Tongue (tissue), 2 donors: ENCODE results near the gene PFDN1. TPM values are rescaled to one million over a fixed set of nuclear protein-coding genes. Genes with fewer than 3 reads are reported as not detected.
A peak's percentile ranks its signal among the peaks of the same experiment; 100 is the strongest.

ENCODE experiments used
- DNase-seq: peaks from one replicate; pipeline ENCODE4 v3.0.0-alpha.2; 2015
- total RNA-seq: library from RNA; depleted of rRNA; stranded (reverse); fragments of >200 nt; gene quantifications from one replicate; pipeline ENCODE4 v1.2.3, GENCODE V29; 2014

Gene PFDN1
- total RNA-seq, 1 donor from 2014 or later, result 64.2 TPM

DNA sequence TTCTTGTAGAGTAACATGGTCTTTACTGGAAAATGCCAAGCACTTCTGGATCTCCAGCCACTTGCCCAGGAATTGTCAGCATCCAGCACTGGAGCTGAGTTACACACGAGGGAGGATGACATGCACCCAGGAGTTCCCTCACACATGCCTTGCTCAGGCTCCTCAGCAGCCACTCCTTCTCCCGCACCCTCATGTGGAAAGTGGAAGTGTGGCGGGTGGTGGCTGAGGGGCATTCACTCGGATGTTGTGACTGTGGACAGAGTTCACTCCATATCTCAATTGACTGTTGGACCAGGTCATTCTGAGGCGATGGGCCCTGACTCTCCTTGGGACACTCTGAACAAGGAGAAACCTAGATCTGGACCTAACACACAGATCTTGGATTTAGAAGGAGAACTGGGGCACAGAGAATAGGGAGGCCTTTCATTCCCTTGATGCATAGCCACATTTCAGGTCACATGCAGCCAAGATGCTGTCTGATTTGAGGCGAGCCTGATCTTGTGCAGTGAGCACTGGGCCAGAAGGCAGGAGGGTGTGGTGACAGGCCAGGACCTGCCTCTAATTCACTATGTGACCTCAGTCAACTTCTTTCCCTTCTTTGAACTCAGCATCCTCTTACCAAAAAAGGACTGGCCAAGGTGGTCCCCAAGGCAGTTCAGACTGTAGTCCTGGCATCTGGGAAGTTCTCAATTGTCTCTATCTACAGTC is 65.9 kb downstream of the PFDN1 start:
- no peak for DNase-seq

DNA sequence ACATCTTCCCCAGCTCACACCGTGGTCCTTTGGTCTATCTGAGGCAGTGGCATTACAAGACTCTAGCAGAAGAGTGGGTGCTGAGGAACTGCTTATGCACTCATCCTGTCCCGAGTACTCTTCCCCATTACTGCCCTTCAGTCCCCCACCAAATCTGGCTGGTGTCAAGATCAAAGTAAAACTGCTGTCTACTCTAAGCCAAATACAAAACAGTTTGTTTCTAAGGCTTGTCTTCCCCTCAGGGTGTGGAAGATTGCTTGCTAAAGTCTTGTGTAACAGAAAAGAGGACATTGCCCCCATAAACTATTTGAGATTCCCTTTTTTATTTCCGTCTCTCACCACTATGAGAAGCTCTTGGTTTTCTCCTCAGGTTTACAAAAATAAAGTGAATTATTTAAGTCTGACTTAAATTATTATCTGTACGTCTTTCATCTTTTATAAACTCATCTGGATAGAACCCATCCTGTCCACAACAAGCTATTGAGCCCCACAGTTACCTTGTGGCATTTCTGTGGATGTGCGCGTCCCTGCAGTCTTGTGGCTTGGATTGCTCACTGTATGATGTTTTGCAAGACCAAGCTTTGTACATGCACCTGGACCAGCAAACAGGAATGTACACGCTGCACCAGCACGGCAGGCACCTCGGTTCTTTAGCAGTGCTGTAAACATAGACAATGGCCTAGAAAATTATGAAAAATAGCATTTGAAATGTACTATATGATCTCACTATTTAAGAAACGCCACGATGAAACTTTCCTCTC is 66.9 kb downstream of the PFDN1 start:
- DNase-seq, result no peak

DNA sequence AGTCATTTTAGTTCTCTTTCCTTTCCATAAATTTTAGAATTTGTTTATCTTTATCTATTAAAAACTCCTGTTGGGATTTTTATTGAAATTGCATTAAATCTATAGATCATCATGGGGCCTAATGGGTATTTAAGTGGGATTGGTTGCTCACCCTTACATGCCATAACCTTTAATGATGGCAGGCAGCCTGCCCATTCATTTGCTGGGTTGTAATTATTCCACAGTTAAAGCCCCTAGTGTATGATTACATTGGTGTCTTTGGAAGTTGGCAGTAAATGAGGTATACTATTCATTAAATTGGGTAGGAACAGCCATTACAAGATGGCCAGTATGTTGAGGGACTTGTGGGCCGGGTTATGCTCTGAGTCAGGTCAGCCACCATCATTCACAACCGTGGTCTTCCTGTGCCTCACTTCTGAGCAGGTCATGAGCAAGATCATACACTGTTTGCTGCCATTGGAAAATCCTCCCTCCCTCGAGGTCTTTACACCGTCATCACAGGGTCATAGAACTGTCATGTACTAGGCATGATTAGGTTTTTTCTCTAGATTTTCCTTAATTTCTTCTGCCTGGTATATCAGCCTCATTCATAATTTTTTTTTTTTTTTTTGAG is 68.4 kb downstream of the PFDN1 start:
- no peak for DNase-seq

DNA sequence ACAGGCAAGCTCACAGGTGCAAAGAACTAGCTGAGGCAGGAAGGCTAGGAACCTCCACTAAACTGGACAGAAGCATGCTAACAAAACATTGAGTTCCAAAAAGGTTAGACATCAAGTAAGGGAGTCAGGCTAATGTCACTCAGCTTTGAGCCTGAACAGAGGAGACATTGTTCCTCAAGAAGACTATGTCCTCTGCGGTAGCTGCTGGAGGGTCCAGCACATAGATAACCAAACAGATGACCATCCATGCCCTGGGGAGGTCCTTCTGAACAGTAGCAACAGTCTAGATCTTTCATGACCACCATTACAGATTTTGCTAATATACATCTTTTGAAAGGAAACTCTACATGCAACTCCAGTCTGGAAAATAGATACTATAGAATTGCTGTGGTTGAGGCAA is 70.2 kb downstream of the PFDN1 start:
- DNase-seq, result no peak

DNA sequence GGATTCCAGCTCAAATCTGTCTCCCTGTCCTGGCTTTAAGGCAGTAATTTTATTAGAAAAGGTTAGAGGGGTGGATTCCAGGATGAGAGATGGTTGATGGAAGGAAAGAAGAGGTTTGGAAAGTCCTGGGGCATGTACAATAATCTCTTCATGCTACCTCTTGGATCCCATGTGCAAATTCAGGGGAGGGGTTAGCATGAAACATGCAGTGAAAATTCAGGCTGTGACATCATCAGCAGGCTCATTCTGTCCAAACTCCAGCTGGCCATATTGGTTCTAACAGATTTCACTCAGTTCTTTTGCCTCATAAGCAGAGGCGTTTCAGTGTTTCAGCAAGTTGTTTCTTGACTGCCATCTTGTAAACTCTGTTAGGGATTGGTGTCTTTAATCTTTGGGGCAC is 72.5 kb downstream of the PFDN1 start:
- DNase-seq, result no peak

DNA sequence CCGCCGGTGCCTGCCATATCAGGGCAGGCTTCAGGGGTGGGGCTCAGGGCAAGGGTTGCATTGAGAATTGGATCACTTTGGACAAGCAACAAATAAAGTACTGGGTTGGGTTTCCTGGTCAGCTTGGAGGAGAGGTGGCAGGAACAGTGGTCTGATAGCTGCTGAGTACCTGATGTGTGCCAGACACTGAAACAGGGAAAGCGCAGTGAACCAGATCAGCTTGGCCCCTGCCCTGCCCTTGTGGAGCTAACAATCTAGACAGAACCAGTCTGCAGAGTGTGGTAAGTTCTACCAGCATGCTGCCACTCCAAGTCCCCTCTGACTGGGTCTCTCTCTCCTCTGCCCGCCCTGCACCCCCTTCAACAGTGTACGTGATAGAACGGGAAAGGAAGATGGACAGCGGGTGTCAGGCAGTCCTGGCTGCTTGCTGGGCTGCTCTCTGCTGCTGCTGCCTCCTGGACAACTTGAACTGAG is 74.5 kb downstream of the PFDN1 start:
- no peak for DNase-seq

DNA sequence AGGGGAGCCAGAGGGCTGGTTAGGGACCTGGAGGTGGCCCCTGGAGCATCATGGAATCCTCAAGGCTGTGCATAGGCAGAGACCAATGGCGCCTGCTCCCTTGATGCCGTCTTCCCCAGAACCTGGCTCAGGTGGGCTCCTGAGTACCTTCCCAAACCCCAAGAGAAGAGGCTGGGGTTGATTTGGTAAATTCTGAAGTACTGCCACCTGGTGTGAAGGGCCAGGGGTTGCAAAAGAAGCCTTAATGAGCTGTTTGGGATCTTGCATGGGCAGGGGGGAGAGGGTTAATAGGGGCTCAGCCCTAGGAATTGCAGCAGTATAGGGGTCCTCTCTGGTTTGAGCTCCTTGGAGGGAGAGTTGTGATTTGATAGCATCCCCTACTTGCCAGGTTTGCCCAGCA is 75.9 kb downstream of the PFDN1 start:
- DNase-seq, result no peak

DNA sequence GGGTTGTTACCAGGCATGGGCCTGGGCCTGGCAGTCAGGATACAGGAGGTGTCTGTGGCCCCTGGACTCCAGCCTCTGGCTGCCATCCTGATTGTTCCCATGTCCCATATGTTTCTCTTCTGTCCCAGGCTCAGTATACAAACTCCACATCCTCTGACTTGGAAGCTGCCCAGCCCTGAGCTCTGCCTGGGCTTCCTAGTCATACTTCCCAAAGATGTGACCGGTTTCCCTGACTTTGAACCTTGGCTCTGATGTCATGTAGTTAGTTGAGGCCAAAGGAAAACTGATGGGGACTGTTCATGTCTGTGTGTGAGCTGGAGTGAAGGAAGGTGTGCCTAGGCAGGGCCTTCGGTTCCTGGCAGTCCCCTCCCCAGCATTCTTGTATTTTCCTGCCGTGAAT is 77.5 kb downstream of the PFDN1 start:
- DNase-seq, result no peak

DNA sequence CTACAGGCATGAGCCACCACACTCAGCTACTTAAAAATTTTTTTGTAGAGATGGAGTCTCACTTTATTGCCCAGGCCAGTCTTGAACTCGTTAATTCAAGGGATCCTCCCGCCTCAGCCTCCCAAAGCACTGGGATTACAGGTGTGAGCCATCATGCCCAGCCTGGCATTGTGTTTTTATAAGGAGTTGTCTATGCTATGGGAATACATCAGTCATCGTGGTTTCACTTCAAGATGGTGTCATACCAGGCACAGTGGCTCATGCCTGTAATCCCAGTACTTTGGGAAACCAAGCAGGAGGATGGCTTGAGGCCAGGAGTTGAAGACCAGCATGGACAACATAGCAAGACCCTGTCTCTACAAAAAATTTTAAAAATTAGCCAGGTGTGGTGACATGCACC is 78.2 kb downstream of the PFDN1 start:
- no peak for DNase-seq

DNA sequence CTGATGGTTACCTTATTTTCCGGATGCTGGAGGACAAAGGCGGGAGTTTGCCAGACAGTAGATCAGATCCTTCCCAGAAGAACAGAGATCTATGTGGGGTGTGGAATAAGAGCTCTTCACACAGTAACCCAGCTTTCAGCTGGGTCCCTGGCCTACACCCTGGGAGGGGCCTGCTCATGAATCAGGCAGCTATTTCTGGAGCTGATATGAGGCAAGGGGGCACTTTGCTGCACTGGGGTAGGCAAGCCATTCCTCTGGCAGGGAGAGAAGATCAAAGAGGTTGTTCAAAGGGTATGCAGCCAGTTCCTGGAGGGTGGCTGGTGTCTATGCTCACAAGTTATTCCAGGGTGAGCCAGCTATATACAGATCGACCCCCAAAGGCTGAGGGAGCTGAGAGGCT is 79.3 kb downstream of the PFDN1 start:
- peak; percentile 51 for DNase-seq

DNA sequence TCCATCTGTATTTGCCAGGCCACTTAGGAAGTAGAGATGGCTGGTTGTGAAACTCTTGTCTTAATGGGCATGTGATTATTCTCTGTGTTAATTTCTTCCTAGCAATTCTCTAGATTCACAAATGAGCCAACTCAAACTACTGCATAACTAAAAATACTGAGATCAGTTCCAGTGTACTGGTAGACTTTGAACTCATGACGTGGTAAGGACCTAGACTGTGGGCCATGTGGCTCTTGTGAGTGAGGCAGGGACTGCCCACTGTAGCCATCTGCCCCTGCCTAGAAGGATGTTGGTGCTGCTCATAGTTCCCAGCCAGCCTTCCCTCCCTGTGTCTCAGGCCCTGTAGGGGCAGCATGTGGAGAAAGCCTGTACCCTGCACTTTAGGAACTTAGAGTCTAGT is 80.5 kb downstream of the PFDN1 start:
- no peak for DNase-seq

DNA sequence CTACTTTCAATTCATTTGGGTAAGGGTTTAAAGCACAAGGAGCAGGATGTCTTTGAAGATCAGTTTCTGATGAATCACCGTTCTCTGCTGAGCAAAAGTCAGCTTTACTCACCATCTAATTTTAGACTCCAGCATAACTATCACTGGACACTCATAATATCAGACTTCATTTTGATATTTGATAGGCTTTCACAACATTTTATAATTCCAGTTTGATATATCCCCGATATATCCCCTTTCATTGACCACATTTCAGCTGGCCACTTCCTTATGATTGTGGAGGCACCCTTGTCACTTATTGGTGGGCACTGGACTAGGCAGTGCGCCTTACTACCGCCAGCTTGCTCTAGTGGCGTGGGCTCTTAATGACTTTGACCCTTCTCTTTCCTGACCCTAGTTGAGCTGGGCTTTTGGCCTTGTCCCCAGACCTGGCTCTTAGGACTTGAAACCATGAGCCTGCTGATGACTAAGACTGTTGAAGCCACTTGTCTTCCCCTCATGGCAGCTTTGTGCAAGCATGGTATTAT is 81.1 kb downstream of the PFDN1 start:
- no peak for DNase-seq

DNA sequence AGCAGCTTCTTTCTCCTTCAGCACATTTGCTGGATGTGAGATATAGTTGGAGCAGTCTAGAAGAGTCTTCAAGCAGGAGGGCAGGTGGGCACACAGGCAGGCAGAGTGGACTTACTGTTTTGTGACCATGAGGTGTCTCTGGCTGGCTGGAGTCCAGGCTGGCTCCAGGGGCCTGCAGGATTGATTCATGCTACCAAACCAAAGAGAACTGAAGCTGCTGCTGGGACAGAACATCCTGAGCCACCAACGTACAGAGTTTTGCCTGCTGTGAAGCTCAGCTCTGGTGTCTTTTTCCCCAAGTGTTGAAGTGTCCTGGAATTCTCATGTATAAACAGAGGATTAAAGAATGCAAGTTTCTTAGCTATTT is 82.2 kb downstream of the PFDN1 start:
- DNase-seq, result no peak

DNA sequence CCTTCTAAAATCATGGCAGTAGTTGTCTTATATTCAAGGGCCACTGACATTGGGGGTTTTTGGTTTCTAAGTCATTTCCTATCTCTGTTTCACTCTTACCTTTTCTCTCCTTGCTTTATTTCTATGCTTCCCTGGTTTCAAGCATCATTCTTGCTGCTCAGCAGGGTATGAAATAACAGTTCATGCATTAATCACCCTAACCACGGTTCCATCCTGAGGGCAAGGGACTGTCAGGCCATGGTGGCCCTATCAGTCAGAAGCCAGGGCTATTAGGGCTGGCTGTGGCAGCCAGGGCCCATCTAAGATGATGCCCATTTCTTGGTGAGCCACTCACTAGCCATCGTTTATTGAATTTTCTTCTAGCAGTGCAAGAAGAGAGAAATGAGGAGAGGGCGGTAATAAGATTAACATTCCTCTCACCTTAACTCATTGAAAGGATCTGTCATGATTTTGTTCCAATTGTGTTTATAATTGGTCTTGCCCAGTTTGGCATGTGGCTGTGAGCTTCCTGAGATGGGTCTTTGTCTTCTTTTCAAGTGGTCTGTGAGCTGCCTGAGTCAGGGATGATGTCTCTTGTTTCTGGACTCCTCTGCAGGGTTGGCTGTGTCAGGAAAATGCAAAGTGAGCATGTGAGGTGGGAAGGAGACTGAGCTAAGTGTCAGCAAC is 82.7 kb downstream of the PFDN1 start:
- no peak for DNase-seq

DNA sequence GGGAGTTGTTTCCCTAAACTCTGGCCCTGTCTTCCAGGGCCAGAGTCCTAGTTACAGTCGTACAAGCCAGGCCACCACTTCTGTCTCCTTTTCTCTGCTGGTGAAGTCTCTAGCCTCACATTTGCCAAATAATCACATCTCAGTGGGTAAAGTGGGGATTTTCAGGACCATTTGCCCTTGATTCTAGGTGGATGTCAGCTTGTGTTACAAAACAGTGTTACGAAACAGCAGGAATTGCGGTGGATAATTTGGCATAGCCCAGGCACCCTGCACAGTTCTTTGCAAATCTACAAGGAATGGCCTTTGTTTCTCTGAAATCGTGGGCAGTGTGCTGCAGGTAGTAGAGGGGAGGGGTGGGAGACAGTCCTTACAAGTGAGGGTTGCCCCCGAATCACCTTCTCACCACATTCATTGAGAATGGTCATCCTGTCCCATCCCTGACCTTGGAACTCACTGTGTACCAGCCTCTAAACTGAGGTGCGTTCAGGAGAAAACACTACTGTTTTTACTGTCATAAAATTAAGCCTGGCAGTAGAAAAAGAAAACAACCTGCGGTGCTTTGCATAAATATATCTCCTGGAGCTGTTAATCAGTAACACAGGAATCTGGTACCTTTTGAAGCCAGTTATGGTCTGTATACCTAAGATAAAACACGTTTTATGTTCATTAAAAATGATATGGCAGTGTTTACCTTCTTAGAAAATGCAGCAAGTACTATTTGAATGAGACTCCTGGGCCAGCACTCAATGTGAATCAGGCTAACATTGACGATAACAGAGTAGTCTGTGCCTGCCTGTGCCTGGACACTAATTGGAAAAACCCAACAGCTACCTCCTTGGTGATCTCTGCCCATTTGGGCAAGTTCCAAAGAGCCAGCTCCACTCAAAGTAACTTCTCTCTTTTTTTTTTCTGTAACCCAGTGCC is 83.6 kb downstream of the PFDN1 start:
- DNase-seq, result no peak

DNA sequence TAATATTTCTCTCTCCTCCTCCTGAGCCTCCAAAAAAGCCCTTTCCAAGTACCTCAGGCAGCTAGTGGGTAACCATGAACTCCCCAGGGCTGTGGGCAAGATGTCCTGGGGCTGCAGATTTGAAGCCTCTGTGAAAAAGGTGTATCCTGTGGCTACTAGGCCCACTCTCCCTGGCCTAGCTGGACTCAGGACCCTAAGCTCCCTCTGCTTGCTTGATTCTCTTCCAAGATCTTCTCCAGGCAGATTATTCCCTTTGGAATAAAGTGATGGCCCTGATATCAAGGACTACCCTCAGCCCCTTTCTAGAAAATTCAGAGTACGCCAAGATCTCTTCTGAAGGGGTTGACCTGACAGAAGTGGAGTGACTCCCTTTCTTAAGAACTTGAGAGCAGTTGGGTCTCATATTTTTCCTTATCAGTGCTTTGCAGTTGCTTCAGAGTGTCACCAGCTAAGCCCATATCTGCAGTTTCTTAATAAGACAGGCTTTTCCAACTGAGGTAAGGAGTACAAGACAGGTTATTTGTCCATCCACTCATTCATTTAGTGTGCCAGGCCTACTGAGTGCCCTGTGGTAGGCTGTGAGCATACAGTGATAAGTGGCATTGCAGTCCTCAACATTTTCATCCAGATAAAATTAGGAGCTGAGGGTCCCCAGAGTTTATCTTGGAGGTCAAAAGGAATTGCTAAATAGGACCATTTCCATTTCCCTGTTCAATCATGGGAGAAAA is 85.4 kb downstream of the PFDN1 start:
- no peak for DNase-seq

DNA sequence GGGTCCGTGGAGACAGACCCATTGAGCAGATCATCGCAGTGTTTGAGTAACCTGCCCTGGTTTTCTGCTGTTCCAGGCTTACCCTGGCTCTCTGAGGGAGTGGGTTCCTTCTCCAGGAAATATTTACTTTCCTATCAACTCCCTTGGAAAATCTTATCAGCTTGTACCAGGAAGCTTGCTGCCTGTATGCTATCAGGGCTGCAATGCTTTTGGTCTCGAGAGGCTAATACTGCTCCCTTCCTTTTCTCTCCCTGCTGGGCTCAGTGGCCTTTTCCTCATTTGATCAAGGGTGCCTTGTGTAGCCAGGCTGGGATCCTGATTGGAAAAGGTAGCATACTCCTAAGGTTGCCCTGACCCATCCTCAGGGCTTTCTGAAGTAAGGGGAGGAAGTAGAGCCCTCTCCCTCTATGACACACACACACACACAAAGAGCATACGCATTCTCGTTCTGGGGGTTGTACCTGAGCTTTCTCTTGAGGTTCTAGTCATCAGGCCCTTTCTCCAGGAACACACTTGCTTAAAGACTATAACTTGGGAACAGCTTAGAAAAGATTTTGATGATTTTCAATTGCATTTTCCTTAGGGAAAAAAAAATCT is 86.3 kb downstream of the PFDN1 start:
- no peak for DNase-seq

DNA sequence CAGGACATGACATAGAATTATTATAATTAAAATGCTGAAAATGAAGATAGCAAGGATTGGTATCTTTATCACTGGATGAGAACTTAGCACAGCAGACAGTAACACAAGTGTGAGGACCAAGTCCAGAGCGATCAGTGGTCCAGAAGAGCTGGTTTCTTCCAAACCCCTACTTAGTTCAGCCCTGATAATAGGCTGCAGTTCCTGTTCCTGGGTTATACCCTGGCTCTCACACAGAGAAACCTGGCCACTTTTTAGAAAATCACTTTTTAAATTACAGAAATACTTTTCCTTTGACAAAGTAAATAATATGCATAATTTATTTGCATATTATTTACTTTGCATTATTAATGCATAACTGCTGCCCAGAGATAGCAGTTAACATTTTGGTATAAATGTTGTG is 87.6 kb downstream of the PFDN1 start:
- no peak for DNase-seq

DNA sequence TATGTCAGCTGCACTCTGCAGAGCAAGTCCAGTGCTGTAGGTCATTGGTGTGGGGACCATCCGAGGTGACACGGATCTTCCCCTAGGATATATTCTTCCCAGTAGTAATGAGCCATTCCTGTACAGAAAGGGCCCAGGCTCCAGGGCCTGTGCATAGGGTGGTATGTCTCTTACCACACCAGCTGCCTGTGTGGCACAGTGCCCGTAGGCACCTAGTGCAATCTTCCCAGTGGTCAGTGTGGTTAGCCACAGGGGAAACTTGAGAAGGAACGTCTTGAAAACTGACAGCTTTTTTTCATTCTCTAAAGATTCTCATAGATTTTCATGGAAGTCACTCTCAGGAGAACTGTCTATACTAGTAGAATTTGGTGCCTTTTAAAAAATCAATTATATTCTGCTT is 88.1 kb downstream of the PFDN1 start:
- no peak for DNase-seq

DNA sequence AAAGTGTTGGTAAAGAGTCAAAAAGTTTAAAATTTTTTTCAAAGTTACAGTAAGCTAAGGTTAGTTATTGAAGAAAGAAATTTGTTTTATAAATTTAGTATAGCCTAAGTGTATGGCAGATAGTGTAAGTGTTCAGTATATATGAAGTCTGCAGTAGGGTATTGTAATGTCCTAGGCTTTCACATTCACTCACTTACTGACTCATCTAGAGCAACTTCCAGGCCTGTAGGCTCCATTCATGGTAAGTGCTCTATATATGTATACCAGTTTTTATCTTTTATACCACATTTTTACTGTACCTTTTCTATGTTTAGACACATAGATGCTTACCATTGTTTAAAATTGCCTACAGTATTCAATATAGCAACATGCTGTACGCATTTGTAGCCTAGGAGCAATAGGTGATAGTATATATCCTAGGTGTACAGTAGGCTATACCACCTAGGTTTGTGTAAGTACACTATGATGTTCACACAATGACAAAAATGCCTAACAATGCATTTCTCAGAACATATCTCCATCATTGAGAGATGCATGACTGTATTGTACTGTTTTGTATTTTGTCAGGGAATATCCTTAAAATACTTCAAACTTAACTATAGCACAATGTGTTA is 89.4 kb downstream of the PFDN1 start:
- DNase-seq, result no peak
